SU-DHL-6 (cell line): ENCODE data around the gene UBE2E3.

Experiments
- EZH2phosphoT487 ChIP-seq: fragments of 200-600 bp; sonication (generic), shearing (Covaris generic); conservative IDR thresholded peaks from 2 replicates; pipeline ENCODE4 v1.6.1; 2018; ENCODE audit warnings: mild to moderate bottlenecking, antibody characterized with exemption, low read length, moderate library complexity, mixed read lengths
- TF ChIP-seq, protein P1 (sequence below): fragments of 200-600 bp; sonication (generic); IDR thresholded peaks from one replicate; pipeline ENCODE4 v1.5.1; 2017; ENCODE audit warnings: antibody characterized with exemption, mild to moderate bottlenecking, low read length, moderate library complexity; ENCODE audit not compliant: insufficient read depth, poor library complexity, severe bottlenecking

- TF ChIP-seq, protein P1, sequence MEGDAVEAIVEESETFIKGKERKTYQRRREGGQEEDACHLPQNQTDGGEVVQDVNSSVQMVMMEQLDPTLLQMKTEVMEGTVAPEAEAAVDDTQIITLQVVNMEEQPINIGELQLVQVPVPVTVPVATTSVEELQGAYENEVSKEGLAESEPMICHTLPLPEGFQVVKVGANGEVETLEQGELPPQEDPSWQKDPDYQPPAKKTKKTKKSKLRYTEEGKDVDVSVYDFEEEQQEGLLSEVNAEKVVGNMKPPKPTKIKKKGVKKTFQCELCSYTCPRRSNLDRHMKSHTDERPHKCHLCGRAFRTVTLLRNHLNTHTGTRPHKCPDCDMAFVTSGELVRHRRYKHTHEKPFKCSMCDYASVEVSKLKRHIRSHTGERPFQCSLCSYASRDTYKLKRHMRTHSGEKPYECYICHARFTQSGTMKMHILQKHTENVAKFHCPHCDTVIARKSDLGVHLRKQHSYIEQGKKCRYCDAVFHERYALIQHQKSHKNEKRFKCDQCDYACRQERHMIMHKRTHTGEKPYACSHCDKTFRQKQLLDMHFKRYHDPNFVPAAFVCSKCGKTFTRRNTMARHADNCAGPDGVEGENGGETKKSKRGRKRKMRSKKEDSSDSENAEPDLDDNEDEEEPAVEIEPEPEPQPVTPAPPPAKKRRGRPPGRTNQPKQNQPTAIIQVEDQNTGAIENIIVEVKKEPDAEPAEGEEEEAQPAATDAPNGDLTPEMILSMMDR = no peak
- TF ChIP-seq EZH2phosphoT487 = no peak
Observed at GRCh38 chr2:181037922-181038321, 57.5 kb downstream of the UBE2E3 start.
